Left lung (tissue), 10 donors: ENCODE results near the gene RILPL2. TPM values are rescaled to one million over a fixed set of nuclear protein-coding genes. Genes with fewer than 3 reads are reported as not detected.
"Not testable (repeated sequence)": the region's sequence is repeated elsewhere in the genome, so short reads cannot be mapped to it uniquely, and the experiment has no call there.

Experiments used
- ATAC-seq: fragments of 200-7000 bp; cut with Tn5 transposase; one replicate; pipeline ENCODE4 v1.9.1; 2020; ENCODE audit warnings: moderate library complexity
- DNase-seq, 4 donors: peaks; one replicate each; pipeline ENCODE4 v3.0.0-alpha.2; 2013 to 2020
- H3K27ac ChIP-seq, 2 donors: fragments of 200-600 bp; sonication (generic) in 1 of 2; one replicate each; pipeline versions ENCODE4 v1.5.0 to v1.8.0; 2020 to 2021
- H3K27me3 ChIP-seq, 2 donors: fragments of 200-600 bp; sonication (generic) in 1 of 2; one replicate each; pipeline versions ENCODE4 v1.5.0 to v1.8.0; 2020 to 2021
- H3K36me3 ChIP-seq, 2 donors: fragments of 200-600 bp; sonication (generic) in 1 of 2; one replicate each; pipeline versions ENCODE4 v1.5.0 to v1.8.0; 2020 to 2021
- H3K4me1 ChIP-seq, 2 donors: fragments of 200-600 bp; one replicate each; pipeline ENCODE4 v1.8.0; 2021
- H3K4me3 ChIP-seq, 2 donors: fragments of 200-600 bp; sonication (generic) in 1 of 2; one replicate each; pipeline versions ENCODE4 v1.5.0 to v1.8.0; 2020 to 2021; ENCODE audit warnings: mild to moderate bottlenecking in 1 of 2
- H3K9me3 ChIP-seq, 2 donors: fragments of 200-600 bp; sonication (generic) in 1 of 2; one replicate each; pipeline versions ENCODE4 v1.5.0 to v1.8.0; 2020 to 2021
- intact Hi-C, 2 donors: fragments of 100-400 bp; cut with DNase I; formaldehyde crosslinking; loops; one replicate each; pipeline versions ENCODE4 v1.11.2 to v1.14.2; 2022
- polyA plus RNA-seq, 6 donors: library from polyadenylated mRNA; unstranded; fragments of 120-200 nt; gene quantifications; one replicate each; pipeline ENCODE4 v1.2.1, GENCODE V29; 2013; ENCODE audit not compliant: insufficient read length in 6 of 6
- total RNA-seq, 2 donors: library from RNA; stranded (reverse); fragmentation: NEBNext Ultra II Directional; extraction: Animal tissue kit (Norgen Biotek cat#: 25700); gene quantifications; one replicate each; pipeline ENCODE4 v1.2.1, GENCODE V29; 2021
- TF ChIP-seq, protein P1 (sequence below), 2 donors: fragments of 200-600 bp; sonication (generic) in 1 of 2; IDR thresholded peaks; one replicate each; pipeline versions ENCODE4 v1.5.0 to v1.8.0; 2021; ENCODE audit warnings: antibody characterized with exemption in 2 of 2
- donor health status: DM: no; HTN: yes; CAD: no.
- donor health status: DM: no; HTN: no; CAD: no.

The RILPL2 gene
- total and polyA plus RNA-seq, 8 donors, result 4.6 to 14.0 (median 5.4) TPM

DNA sequence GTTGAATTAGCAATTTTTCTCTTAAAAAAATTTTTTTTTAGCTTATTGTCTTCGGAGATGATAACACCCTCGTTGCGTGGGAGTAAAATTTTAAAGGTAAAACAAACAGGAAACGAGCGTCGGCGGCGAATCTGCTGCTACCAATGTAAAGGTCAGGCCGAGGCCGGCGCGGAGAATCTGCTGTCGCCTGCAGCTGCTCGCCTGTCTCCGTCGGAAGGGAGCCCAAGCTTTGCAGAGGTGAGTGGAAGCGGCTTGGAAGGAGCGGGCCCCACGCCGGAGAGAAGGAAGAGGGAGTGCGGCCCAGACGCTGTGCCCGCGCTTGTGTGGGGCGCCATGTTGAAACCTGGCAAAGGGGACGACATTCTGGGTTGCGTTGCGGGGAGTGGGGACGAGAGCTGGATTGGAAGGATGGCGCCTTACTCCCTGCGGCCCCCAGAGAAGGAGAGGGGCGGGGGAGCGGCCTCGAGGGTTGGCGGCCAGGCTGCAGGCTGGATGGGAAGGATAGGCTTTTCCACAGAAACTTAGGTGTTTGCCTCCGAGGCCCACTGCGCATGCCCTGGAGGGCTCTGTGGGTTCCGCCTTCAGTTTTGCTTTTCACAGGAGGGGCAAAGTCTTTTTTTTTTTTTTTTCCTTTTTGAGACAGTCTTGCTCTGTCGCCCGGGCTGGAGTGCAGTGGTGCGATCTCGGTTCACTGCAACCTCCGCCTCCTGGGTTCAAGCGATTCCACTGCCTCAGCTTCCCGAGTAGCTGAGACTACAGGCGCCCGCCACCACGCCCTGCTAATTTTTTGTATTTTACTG lies 21.7 kb upstream of the RILPL2 start, which contains the start of gene SNRNP35:
SNRNP35 (plus strand) TSS at position 160 of the 800 bp plus-strand sequence. CDS start 7,402 bp downstream, outside the sequence.
- Histone ChIP-seq H3K9me3 (no peaks in the 10 kb centered on the region), H3K36me3 (peaks cover 0 to 3% of the 10 kb centered on the region in 2 donors), H3K27me3 (no peaks in the 10 kb centered on the region), H3K27ac (peak within 1 kb of the TSS; percentile 99 to 100), H3K4me1 (peaks cover 0 to 20% of the 10 kb centered on the region in 2 donors), H3K4me3 (peak within 1 kb of the TSS; percentile 59 to 72)
- TF ChIP-seq, protein P1, sequence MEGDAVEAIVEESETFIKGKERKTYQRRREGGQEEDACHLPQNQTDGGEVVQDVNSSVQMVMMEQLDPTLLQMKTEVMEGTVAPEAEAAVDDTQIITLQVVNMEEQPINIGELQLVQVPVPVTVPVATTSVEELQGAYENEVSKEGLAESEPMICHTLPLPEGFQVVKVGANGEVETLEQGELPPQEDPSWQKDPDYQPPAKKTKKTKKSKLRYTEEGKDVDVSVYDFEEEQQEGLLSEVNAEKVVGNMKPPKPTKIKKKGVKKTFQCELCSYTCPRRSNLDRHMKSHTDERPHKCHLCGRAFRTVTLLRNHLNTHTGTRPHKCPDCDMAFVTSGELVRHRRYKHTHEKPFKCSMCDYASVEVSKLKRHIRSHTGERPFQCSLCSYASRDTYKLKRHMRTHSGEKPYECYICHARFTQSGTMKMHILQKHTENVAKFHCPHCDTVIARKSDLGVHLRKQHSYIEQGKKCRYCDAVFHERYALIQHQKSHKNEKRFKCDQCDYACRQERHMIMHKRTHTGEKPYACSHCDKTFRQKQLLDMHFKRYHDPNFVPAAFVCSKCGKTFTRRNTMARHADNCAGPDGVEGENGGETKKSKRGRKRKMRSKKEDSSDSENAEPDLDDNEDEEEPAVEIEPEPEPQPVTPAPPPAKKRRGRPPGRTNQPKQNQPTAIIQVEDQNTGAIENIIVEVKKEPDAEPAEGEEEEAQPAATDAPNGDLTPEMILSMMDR (IDR thresholded peaks at IDR 0.05), result no peak
- intact Hi-C loops, result no loop called here
- ATAC-seq (peak; percentile 88), DNase-seq (peak; percentile 86 to 90 (median 90))

DNA sequence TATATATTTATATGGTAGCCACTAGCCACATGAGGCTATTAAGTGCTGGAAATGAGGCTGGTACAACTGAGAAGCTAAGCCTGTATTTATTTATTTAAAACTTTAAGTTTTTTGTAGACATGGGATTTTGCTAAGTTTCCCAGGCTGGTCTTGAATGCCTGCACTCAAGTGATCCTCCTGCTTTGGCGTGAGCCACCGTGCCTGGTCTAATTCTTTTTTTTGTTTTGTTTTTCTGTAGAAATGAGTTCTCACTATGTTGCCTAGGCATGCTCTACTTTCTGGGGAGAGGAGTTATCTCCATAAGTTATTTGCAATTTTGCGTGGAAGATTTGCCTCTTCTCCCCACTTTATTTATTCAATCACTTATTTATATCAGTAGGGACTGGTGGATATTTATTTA lies 16.7 kb upstream of the RILPL2 start:
- DNase-seq (peak in 1 of 4 donors; percentile 21), ATAC-seq (no peak)
- intact Hi-C loops, result no loop called here
- no peak overlapping the region for H3K27ac ChIP-seq
- H3K27me3 ChIP-seq, result no peaks in the 10 kb centered on the region
- TF ChIP-seq, protein P1 (IDR thresholded peaks at IDR 0.05), result no peak
- H3K4me1 ChIP-seq, result peaks cover 0 to 12% of the 10 kb centered on the region in 2 donors
- no peaks in the 10 kb centered on the region for H3K9me3 ChIP-seq
- H3K4me3 ChIP-seq, result no peak overlapping the region
- no peaks in the 10 kb centered on the region for H3K36me3 ChIP-seq

DNA sequence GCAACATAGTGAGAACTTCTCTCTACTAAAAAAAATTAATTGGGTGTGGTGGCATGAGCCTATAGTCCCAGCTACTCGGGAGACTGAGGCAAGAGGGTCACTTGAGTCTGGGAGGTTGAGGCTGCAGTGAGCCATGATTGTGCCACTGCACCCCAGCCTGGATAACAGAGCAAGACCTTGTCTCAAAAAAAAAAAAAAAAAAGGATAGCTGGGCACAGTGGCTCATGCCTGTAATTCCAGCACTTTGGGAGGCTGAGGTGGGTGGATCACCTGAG lies 15.7 kb upstream of the RILPL2 start:
- H3K36me3 ChIP-seq, intact Hi-C loops, H3K27ac ChIP-seq, DNase-seq, ATAC-seq, H3K27me3 ChIP-seq, H3K4me3 ChIP-seq, H3K9me3 ChIP-seq: not testable (repeated sequence)
- H3K4me1 ChIP-seq, result peaks cover 3 to 20% of the 10 kb centered on the region in 2 donors

DNA sequence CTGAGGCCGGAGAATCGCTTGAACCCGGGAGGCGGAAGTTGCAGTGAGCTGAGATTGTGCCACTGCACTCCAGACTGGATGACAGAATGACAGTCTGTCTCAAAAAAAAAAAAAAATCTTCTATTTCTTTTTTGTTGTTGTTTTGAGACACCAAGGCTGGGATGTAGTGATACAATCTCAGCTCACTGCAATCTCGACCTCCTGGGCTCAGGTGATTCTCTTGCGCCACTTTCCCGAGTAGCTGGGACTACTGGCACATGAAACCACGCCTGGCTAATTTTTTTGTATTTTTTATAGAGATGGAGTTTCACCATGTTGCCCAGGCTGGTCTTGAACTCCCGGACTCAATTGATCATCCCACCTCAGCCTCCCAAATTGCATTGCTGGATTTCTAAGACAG lies 14.2 kb upstream of the RILPL2 start:
- DNase-seq, result no peak

DNA sequence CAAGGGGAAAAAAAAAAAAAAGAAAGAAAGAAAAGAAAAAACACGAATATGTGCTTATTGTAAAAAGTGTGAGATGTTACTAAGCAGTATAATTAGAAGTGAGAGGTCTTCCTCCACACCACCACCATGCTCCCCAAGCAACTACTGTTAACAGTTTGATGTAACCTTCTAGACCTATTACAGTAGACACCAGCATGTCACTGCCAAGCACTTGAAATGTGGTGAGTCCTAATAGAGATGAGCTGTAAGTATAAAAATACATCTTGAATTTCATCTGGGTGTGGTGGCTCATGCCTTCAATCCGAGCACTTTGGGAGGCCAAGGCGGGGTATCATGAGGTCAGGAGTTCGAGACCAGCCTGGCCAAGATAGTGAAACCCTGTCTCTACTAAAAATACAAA lies 13.4 kb upstream of the RILPL2 start:
- no peaks in the 10 kb centered on the region for H3K36me3 ChIP-seq
- no peak for ATAC-seq
- peaks cover 15 to 43% of the 10 kb centered on the region in 2 donors for H3K4me1 ChIP-seq
- no peaks in the 10 kb centered on the region for H3K9me3 ChIP-seq
- no peaks in the 10 kb centered on the region for H3K27me3 ChIP-seq
- no peak for DNase-seq
- no peak overlapping the region for H3K4me3 ChIP-seq
- intact Hi-C loops, result no loop called here
- peak overlapping the region; percentile 76 to 88 for H3K27ac ChIP-seq
- TF ChIP-seq, protein P1 (IDR thresholded peaks at IDR 0.05), result no peak

More for the DNA sequence above, 14.2 kb upstream of the RILPL2 start:
- intact Hi-C loops, result no loop called here
- Histone ChIP-seq H3K27ac (no peak overlapping the region), H3K4me3 (no peak overlapping the region), H3K4me1 (peaks cover 10 to 36% of the 10 kb centered on the region in 2 donors), H3K9me3 (no peaks in the 10 kb centered on the region), H3K27me3 (no peaks in the 10 kb centered on the region), H3K36me3 (no peaks in the 10 kb centered on the region)
- TF ChIP-seq, protein P1 (IDR thresholded peaks at IDR 0.05), result no peak
- no peak for ATAC-seq
